Natural killer cell treated with Interleukin-12 subunit alpha and Interleukin-12 subunit beta and Interleukin-15 and Interleukin-18, amount 100 ng/mL, for 72 hours (primary cell): Measurements from ENCODE around the gene DHTKD1. TPM values are rescaled to one million over a fixed set of nuclear protein-coding genes. Genes with fewer than 3 reads are reported as not detected.
"Not testable (repeated sequence)": the region's sequence is repeated elsewhere in the genome, so short reads cannot be mapped to it uniquely, and the experiment has no call there.

Source experiments
- ATAC-seq, 2 donors: fragments of 150-1000 bp; cut with Tn5 transposase in 1 of 2; sonication (Bioruptor Pico), chemical (Tn5 transposase) in 1 of 2; 2 replicates each; pipeline ENCODE4 v1.10.0; 2021
- DNase-seq: peaks from one replicate; pipeline ENCODE4 v3.0.0; 2022; ENCODE audit warnings: low spot score
- H3K27ac Mint-ChIP-seq, 2 donors: 1 replicate in 1 of 2; 2 replicates in 1 of 2; pipeline ENCODE4 v1.8.0; 2022; ENCODE audit warnings: mixed read lengths in 2 of 2, mild to moderate bottlenecking in 1 of 2, moderate library complexity in 1 of 2
- H3K27me3 Mint-ChIP-seq, 2 donors: 1 replicate in 1 of 2; 2 replicates in 1 of 2; pipeline ENCODE4 v1.8.0; 2022; ENCODE audit warnings: mixed read lengths in 2 of 2
- H3K36me3 Mint-ChIP-seq: one replicate; pipeline ENCODE4 v1.8.0; 2022; ENCODE audit warnings: mixed read lengths
- H3K4me1 Mint-ChIP-seq, 2 donors: 1 replicate in 1 of 2; 2 replicates in 1 of 2; pipeline ENCODE4 v1.8.0; 2022; ENCODE audit warnings: low read depth in 2 of 2, mixed read lengths in 2 of 2, mild to moderate bottlenecking in 1 of 2
- H3K4me3 Mint-ChIP-seq: one replicate; pipeline ENCODE4 v1.8.0; 2022; ENCODE audit warnings: mixed read lengths
- H3K9me3 Mint-ChIP-seq: 2 replicates; pipeline ENCODE4 v1.8.0; 2022; ENCODE audit warnings: mixed read lengths
- total RNA-seq, 2 donors: library from RNA; stranded (reverse); gene quantifications; one replicate each; pipeline ENCODE4 v1.2.3, GENCODE V29; 2022

DHTKD1 gene
- total RNA-seq, 2 donors from 2014 or later = 28.9 to 31.5 TPM

DNA sequence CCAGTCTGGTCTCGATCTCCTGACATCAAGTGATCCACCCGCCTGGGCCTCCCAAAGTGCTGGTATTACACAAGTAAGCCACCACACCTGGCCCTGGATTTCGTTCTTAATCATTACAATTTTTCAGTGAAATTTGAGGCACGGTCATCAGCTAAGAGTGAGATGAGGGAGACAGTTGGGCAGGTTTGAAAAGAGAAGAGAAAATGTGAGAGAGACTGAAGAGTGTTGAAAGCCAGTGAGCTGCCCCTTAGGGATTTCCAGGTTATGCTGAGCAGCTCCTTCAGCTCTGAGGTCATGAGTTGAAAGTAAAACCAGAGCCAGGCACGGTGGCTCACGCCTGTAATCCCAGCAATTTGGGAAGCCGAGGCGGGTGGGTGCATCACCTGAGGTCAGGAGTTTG lies 20.2 kb upstream of the DHTKD1 start:
- Mint-ChIP-seq H3K27ac (no peak overlapping the region), H3K4me3 (no peak overlapping the region), H3K4me1 (peaks cover 0 to 5% of the 10 kb centered on the region in 2 donors), H3K9me3 (no peaks in the 10 kb centered on the region), H3K36me3 (no peaks in the 10 kb centered on the region), H3K27me3 (peaks cover 3 to 7% of the 10 kb centered on the region in 2 donors)
- DNase-seq = no peak
- no peak for ATAC-seq

DNA sequence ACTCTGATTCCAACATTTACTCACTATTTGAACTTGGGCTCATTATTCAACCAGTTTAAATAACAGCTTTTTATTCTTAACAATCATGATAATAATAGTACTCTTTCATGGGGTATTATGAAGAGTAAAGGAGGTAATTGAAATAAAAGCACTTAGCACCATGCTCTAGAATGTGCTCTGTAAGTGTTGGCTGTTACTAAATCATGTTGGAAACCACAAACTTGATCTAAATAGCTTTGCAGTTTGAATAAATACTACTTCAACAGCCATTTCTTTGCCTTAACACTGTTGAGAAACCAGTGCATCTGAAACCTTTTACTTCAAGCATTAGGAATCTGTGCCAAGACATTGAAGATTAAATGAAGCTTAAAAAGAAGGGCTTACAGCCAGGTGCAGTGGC lies 18.2 kb upstream of the DHTKD1 start:
- no peak overlapping the region for H3K27ac Mint-ChIP-seq
- no peaks in the 10 kb centered on the region for H3K9me3 Mint-ChIP-seq
- DNase-seq (no peak), ATAC-seq (no peak)
- H3K27me3 Mint-ChIP-seq = peaks cover 3 to 7% of the 10 kb centered on the region in 2 donors
- no peaks in the 10 kb centered on the region for H3K36me3 Mint-ChIP-seq
- H3K4me1 Mint-ChIP-seq = peaks cover 0 to 5% of the 10 kb centered on the region in 2 donors
- no peak overlapping the region for H3K4me3 Mint-ChIP-seq

DNA sequence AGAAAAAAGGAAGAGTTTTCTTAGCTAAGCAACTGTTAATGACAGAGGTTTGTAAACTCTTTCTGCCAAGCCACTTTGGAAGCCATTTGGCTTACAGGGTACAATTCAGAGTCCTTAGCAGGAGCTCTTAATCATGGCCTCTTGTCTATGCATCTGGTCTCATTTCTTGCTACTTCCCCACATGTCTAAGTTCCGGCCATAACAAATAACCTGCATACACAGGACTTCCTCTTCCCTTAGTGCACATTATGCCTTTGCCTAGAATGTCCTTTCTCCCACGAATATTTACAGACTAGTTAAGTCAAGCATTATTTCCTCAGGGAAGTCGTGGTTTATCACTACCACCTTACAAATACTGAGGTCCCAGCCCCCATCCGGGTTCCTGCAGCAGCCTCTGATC lies 17.5 kb upstream of the DHTKD1 start:
- H3K4me1 Mint-ChIP-seq = peaks cover 0 to 5% of the 10 kb centered on the region in 2 donors
- no peak overlapping the region for H3K4me3 Mint-ChIP-seq
- no peaks in the 10 kb centered on the region for H3K36me3 Mint-ChIP-seq
- H3K9me3 Mint-ChIP-seq = no peaks in the 10 kb centered on the region
- no peak overlapping the region for H3K27ac Mint-ChIP-seq
- DNase-seq (no peak), ATAC-seq (no peak)
- H3K27me3 Mint-ChIP-seq = peaks cover 3 to 7% of the 10 kb centered on the region in 2 donors

DNA sequence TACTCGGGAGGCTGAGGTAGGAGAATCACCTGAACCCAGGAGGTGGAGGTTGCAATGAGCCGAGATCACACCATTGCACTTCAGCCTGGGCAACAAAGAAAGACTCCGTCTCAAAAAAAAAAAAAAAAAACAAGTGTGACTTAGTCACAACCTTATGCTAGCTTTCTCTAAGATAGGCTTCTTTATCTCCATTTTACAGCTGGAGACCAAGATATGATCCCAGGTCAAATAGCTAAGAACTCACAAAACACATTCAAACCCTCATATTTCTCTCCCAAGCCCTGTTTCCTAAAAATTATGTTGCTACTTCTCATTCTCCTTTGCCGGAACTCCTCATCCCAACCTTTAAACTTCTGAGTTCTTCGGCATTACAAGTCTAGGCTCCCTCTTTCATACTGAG lies 13.0 kb upstream of the DHTKD1 start:
- H3K4me3 Mint-ChIP-seq = no peak overlapping the region

DNA sequence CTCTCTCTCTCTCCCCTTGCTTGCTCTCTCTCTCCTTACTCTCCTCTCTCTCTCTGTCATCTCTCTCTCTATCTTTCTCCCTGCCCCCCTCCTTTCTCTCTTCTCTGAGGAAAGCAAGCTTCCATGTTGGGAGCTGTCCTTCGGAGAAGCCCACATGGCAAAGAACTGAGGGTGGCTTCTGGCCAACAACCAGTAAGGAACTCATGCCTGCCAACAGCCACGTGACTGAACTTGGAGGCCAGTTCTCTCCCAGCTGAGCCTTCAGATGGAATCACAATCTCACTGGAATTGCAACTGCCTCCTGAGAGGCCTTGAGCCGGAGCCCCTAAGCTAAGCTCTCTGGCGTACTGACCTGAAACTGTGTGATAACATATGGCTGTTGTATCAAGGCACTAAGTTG lies 12.0 kb upstream of the DHTKD1 start:
- no peaks in the 10 kb centered on the region for H3K4me1 Mint-ChIP-seq
- no peaks in the 10 kb centered on the region for H3K27me3 Mint-ChIP-seq
- no peak overlapping the region for H3K27ac Mint-ChIP-seq
- H3K4me3 Mint-ChIP-seq = no peak overlapping the region
- ATAC-seq (no peak), DNase-seq (no peak)
- H3K36me3 Mint-ChIP-seq = no peaks in the 10 kb centered on the region
- no peaks in the 10 kb centered on the region for H3K9me3 Mint-ChIP-seq

More for the DNA sequence above, 13.0 kb upstream of the DHTKD1 start:
- no peak for DNase-seq
- Mint-ChIP-seq H3K9me3 (no peaks in the 10 kb centered on the region), H3K4me1 (no peaks in the 10 kb centered on the region), H3K36me3 (no peaks in the 10 kb centered on the region), H3K27me3 (no peaks in the 10 kb centered on the region), H3K27ac (no peak overlapping the region)
- ATAC-seq = no peak

DNA sequence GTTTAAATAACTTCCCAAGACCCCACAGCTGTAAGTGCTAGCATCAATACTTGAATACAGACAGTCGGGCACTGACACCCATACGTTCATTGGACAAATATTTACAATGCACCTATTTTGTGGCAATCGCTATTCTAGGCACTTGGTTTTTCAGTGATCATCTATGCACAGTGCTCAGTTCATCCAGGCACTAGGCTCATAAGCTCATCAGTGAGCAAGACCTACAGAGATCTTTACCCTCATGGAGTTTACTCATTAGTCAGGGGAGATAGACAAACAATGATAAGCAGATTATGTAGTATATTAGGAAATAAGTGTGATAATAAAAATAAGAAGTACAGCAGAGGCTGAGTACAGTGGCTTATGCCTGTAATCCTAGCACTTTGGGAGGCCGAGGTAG lies 7.6 kb upstream of the DHTKD1 start:
- Mint-ChIP-seq H3K36me3 (no peaks in the 10 kb centered on the region), H3K4me1 (no peaks in the 10 kb centered on the region), H3K27me3 (peaks cover 0 to 5% of the 10 kb centered on the region in 2 donors), H3K4me3 (no peak overlapping the region), H3K9me3 (no peaks in the 10 kb centered on the region), H3K27ac (no peak overlapping the region)
- ATAC-seq (no peak), DNase-seq (no peak)

DNA sequence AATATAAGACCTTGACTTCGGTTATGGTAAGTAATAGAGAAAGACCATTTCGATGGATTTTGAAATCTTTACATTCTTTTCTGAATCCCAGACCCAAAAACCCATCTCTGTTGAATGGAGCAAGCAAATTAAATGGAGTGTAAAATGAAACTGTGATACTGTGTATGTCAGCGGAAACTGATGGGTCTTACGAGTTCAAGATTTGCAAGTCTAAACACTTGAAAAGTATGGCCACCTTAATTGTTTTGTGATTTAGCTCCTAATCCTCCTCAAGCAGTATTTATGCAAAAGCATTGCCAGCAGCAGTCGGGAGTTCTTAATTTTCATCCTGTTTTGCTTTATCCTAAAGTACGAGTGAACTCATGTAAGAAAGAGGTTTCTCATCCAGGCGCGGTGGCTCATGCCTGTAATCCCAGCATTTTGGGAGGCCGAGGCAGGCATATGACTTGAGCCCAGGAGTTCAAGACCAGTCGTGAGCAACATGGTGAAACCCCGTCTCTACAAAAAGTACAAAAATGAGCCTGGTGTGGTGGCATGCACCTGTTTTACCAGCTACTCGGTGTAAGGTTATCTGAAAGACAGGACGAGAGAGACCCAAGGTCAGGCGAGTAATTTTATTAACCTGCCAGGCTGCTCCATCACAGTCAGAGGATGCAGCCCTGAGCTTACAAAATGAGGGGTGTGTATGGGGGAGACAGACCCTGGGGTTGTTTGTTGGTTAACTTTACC lies 5.8 kb upstream of the DHTKD1 start:
- Mint-ChIP-seq H3K4me1 (no peaks in the 10 kb centered on the region), H3K36me3 (no peaks in the 10 kb centered on the region), H3K27me3 (peaks cover 0 to 5% of the 10 kb centered on the region in 2 donors), H3K4me3 (no peak overlapping the region), H3K9me3 (no peaks in the 10 kb centered on the region), H3K27ac (no peak overlapping the region)
- DNase-seq (no peak), ATAC-seq (no peak)

DNA sequence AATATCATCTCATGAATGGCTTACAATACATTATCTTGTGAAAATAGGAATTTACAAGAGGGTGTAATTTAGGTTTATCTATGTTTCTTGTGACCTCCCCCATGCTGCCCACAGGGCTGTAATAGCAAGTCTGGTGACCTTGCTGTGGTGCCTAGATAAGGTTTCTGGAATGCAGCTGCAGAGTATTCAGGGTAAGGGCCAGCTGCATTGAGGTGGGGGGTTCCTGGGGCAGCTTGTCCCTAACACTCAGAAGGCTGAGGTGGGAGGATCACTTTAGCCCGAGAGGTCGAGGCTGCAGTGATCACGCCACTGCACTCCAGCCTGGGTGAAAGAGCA lies 5.3 kb upstream of the DHTKD1 start:
- no peak overlapping the region for H3K4me3 Mint-ChIP-seq
- H3K4me1 Mint-ChIP-seq = peaks cover 2 to 4% of the 10 kb centered on the region in 2 donors
- H3K27ac Mint-ChIP-seq = no peak overlapping the region
- peaks cover 0 to 5% of the 10 kb centered on the region in 2 donors for H3K27me3 Mint-ChIP-seq
- no peak for ATAC-seq
- no peaks in the 10 kb centered on the region for H3K9me3 Mint-ChIP-seq
- no peaks in the 10 kb centered on the region for H3K36me3 Mint-ChIP-seq
- DNase-seq = no peak

DNA sequence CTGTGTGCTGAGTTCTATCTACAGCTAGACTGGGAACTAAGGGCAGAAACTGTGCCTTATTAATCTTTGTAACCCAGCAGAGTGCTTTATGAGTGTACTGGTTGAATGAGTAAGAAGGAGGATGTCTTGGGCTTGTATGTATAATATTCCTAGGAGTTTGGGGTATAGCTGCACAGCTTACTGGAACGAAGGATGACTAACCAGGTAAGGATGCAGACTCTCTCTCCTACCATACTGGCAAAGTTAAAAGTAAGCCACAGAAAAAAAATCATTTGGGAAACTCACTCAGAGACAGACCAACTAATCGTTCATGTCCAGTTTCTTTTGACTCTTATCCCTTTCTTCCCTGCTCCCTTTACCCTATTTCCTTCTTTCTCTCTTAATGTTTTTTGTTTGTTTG lies 1.4 kb upstream of the DHTKD1 start:
- Mint-ChIP-seq H3K9me3 (no peaks in the 10 kb centered on the region), H3K36me3 (no peaks in the 10 kb centered on the region), H3K4me3 (no peak overlapping the region), H3K27ac (no peak overlapping the region), H3K4me1 (peaks cover 9 to 18% of the 10 kb centered on the region in 2 donors), H3K27me3 (peaks cover 0 to 4% of the 10 kb centered on the region in 2 donors)
- DNase-seq (no peak), ATAC-seq (no peak)

DNA sequence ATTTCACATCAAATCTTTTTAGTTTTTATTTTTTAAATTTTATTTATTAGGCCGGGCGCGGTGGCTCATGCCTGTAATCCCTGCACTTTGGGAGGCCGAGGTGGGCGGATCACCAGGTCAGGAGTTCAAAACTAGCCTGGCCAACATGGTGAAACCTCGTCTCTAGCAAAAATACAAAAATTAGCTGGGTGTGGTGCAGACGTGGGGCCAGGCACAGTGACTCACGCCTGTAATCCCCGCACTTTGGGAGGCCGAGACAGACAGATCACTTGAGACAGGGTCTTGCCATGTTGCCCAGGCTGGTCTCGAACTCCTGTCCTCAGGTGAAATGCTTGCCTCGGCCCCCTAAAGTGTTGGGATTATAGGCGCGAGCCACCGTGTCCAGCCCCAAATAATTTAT lies 2.7 kb downstream of the DHTKD1 start:
- H3K36me3 Mint-ChIP-seq, H3K27me3 Mint-ChIP-seq, ATAC-seq, H3K27ac Mint-ChIP-seq, H3K9me3 Mint-ChIP-seq, H3K4me3 Mint-ChIP-seq, DNase-seq: not testable (repeated sequence)
- H3K4me1 Mint-ChIP-seq = peaks cover 9 to 18% of the 10 kb centered on the region in 2 donors

DNA sequence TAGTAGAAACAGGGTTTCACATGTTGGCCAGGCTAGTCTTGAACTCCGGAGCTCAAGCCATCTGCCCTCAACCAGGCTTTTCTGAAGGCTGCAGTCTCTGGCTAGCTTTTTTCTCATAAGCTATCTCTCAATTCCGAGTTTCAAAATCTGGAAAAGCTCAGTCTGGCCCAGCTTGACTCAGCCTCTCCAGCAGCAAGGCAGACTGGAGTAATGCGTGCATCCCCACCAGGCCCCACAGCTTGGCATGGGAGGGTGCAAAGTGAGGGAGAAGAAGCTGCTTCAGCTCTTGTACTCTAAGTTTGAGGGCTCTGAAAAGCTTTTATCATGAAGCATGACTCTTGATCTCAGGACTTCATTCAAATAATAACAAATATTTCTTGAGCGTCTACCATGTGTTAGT lies 4.8 kb downstream of the DHTKD1 start:
- Mint-ChIP-seq H3K36me3 (peaks cover 5% of the 10 kb centered on the region), H3K4me3 (no peak overlapping the region), H3K9me3 (no peaks in the 10 kb centered on the region), H3K27ac (no peak overlapping the region), H3K27me3 (no peaks in the 10 kb centered on the region), H3K4me1 (peaks cover 10 to 13% of the 10 kb centered on the region in 2 donors)
- ATAC-seq = no peak
- no peak for DNase-seq

DNA sequence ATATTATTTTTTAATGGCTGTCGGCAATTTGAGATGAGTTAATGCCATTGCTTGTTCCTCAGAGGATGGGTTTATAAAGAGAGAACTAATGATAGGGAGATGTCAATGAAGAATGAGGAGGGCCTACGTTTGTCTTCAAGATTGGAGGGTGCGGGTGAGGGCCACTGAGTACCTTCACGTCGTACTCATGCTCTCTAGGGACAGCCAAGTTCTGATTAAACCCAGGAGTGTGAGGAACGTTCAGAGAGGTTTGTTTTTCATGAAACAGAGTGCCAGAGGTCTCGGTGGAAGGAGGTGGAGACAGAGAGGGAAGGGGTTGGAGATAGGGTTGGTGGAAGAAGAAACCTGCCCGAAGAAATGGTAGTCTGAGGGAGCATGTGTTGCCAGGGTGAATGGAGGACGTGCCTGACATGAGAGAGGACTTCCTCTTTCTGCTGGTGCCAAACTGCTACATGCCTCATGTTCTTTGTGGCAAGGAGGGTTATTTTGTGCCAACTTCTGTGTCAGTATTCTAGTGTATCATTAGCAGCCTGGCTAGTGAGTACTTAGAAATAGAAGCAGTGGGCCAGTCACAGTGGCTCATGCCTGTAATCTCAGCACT lies 8.9 kb downstream of the DHTKD1 start:
- Mint-ChIP-seq H3K4me1 (peaks cover 0 to 3% of the 10 kb centered on the region in 2 donors), H3K27me3 (no peaks in the 10 kb centered on the region), H3K36me3 (peaks cover 5% of the 10 kb centered on the region), H3K27ac (peak overlapping the region in 1 of 2 donors; percentile 72), H3K9me3 (no peaks in the 10 kb centered on the region), H3K4me3 (no peak overlapping the region)
- ATAC-seq (no peak), DNase-seq (no peak)

DNA sequence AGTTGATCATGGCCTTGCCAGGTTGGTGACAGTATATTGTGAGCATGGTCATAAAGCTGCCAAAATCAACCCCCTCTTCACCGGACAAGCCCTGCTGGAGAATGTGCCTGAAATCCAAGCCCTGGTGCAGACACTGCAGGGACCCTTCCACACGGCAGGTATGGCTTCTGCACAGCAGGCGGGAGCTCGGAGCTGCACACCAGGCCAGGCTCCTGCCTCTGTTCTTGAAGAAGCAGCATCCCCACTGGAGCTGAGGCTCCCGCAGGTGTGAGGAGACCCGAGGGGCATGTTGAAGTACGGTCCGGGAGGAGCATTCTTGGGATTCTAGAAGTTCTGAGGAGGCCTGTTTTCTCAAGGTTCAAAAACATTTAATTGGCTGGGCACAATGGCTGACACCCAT lies 12.7 kb downstream of the DHTKD1 start:
- DNase-seq = no peak
- no peak overlapping the region for H3K4me3 Mint-ChIP-seq
- H3K27me3 Mint-ChIP-seq = no peaks in the 10 kb centered on the region
- no peak overlapping the region for H3K27ac Mint-ChIP-seq
- no peak for ATAC-seq
- no peaks in the 10 kb centered on the region for H3K9me3 Mint-ChIP-seq
- peaks cover 5% of the 10 kb centered on the region for H3K36me3 Mint-ChIP-seq
- peaks cover 0 to 3% of the 10 kb centered on the region in 2 donors for H3K4me1 Mint-ChIP-seq

DNA sequence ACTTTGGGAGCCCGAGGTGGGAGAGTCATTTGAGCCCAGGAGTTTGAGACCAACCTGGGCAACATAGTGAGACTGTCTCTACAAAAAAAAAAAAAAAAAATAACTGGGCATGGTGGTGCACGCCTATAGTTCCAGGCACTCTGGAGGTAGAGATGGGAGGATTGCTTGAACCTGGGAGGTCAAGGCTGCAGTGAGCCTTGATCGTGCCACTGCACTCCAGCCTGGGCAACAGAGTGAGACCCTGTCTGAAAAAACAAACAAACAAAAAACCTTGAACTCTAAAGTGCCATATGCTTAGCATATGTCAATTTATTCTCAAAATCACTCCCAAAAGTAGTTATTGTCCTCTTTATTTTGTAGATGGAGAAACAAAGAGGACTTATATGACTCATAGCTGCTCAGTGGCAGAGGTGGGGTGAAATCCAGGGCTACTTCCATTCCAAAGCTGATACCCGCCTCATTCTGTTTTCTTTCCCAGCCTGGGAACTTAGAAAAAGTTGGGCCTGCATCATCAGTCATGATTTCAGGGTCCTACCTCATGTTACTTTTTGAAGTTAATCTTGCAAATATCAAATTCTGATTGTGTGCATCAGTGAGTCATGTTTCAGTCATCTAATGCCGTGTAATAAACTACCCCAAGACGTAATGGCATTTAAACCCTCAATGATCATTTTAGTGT lies 13.3 kb downstream of the DHTKD1 start:
- no peak for ATAC-seq
- peaks cover 0 to 3% of the 10 kb centered on the region in 2 donors for H3K4me1 Mint-ChIP-seq
- no peaks in the 10 kb centered on the region for H3K9me3 Mint-ChIP-seq
- no peak for DNase-seq
- no peak overlapping the region for H3K4me3 Mint-ChIP-seq
- H3K27me3 Mint-ChIP-seq = no peaks in the 10 kb centered on the region
- H3K27ac Mint-ChIP-seq = no peak overlapping the region
- H3K36me3 Mint-ChIP-seq = peaks cover 6% of the 10 kb centered on the region
